ENCODE measurements around the gene AQP6.

- TF ChIP-seq CTCF (IDR thresholded peaks at IDR 0.05) = no peak
- no peak for TF ChIP-seq ZFX (IDR thresholded peaks at IDR 0.05; ENCODE audit: borderline replicate concordance)
Measured at GRCh38 chr12:49962861-49963765, 9.6 kb upstream of the AQP6 start.
